GM18870 (cell line): Measurements from ENCODE around the gene OPALIN.

Experiments
- ATAC-seq: cut with Tn5 transposase; IDR thresholded peaks from one replicate; pipeline ENCODE4 v1.9.1; 2021; ENCODE audit warnings: moderate library complexity; ENCODE audit not compliant: unreplicated experiment

OPALIN gene

DNA sequence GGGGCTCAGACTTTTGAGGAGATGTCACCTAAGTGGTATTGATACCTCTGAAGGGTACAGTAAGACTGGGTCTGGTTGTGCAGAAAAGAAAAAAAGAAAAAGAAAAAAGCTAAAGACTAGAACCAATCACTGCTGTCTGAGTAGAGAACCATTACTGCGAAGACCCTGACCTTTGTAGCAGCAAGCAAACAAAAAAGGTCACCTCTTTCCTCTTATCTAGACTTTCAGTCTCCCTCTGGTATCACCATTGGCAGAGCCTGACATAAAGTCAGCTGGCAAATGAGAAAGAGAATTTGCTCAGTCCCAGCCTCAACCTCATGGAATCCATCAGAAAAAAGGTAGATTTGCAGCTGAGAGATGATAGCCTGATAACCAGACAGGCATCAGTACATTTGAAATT is 57.2 kb downstream of the OPALIN start:
- no peak for ATAC-seq

DNA sequence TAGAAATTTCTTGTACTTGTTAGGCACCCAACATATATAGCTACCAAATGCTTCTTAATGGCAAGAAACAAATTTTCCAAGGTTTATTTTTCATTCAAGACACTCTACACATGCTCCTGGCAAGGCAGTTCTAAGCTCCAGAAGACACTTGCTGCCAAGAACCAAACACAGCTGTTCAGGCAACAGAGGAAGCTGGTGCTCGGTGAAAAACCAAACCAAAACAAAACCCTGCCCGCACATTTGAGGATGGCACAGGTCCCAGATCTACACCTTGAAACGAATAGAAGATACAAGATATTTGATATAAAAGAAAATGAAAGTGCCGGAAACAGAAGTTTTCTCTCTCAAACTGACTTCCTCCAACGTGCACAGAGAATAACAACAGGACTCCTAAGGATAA is 59.4 kb downstream of the OPALIN start:
- no peak for ATAC-seq

GRCh38 chr10:96298362-96298761 is 60.4 kb downstream of the OPALIN start:
- ATAC-seq, result no peak

- no peak for ATAC-seq
Measured at GRCh38 chr10:96297486-96297885, 61.3 kb downstream of the OPALIN start.

DNA sequence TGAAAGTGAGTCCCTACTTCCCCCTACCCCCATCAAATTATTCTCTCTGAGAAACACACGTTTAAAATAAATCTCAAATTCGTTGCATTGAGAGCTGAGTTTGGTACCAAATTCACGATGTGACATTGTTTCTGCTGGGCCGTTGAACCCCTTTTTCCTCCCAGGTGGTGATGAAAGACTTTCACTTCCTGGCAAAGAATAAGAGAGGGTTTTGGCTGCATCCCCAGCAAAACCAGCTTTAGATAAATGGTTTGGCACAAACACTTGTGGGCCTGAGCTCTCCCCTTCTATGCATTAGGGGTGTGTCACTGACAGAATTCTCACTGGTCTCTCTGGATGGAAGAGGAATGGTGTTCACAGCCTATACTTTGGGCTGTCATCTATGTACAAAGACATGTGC is 63.3 kb downstream of the OPALIN start:
- no peak for ATAC-seq
